HUES6 (cell line): ENCODE data around the gene RPLP2.

Experiments used
- H3K27ac ChIP-seq: 2 replicates; pipeline ENCODE4 v1.7.0; 2013; ENCODE audit warnings: low read depth, mild to moderate bottlenecking, low read length, inconsistent platforms
- H3K27me3 ChIP-seq: 2 replicates; pipeline ENCODE4 v1.6.1; 2013; ENCODE audit warnings: low read length; ENCODE audit not compliant: control insufficient read depth, insufficient read depth
- H3K36me3 ChIP-seq: 2 replicates; pipeline ENCODE4 v1.6.1; 2013; ENCODE audit warnings: low read length; ENCODE audit not compliant: control insufficient read depth, insufficient read depth
- H3K4me1 ChIP-seq: 2 replicates; pipeline ENCODE4 v1.6.1; 2013; ENCODE audit warnings: low read length; ENCODE audit not compliant: control insufficient read depth, insufficient read depth
- H3K4me3 ChIP-seq: 2 replicates; pipeline ENCODE4 v1.5.1; 2013; ENCODE audit warnings: low read depth, low read length
- H3K9ac ChIP-seq: one replicate; pipeline ENCODE4 v1.6.1; 2013; ENCODE audit warnings: mild to moderate bottlenecking, low read length
- H3K9me3 ChIP-seq: 2 replicates; pipeline ENCODE4 v1.6.1; 2013; ENCODE audit warnings: low read depth, low read length; ENCODE audit not compliant: control insufficient read depth, insufficient read depth

RPLP2 gene

GRCh38 chr11:801097-801780 is 8.5 kb upstream of the RPLP2 start:
- peaks cover 46% of the 10 kb centered on the region for H3K36me3 ChIP-seq
- H3K9me3 ChIP-seq: no peaks in the 10 kb centered on the region
- no peak overlapping the region for H3K27ac ChIP-seq
- peaks cover 21% of the 10 kb centered on the region for H3K4me1 ChIP-seq
- no peak overlapping the region for H3K4me3 ChIP-seq
- no peak overlapping the region for H3K9ac ChIP-seq
- no peaks in the 10 kb centered on the region for H3K27me3 ChIP-seq

- Histone ChIP-seq H3K27me3 (no peaks in the 10 kb centered on the region), H3K4me3 (no peak overlapping the region), H3K36me3 (peaks cover 46% of the 10 kb centered on the region), H3K4me1 (peaks cover 13% of the 10 kb centered on the region), H3K9ac (no peak overlapping the region), H3K27ac (no peak overlapping the region), H3K9me3 (no peaks in the 10 kb centered on the region)
Measured at GRCh38 chr11:802018-802617, 7.6 kb upstream of the RPLP2 start.

GRCh38 chr11:802693-803466 is 6.9 kb upstream of the RPLP2 start:
- Histone ChIP-seq H3K27ac (no peak overlapping the region), H3K9ac (no peak overlapping the region)

GRCh38 chr11:803467-803742 is 6.4 kb upstream of the RPLP2 start:
- H3K36me3 ChIP-seq: peaks cover 46% of the 10 kb centered on the region
- no peak overlapping the region for H3K27ac ChIP-seq

More at GRCh38 chr11:802693-803466, 6.9 kb upstream of the RPLP2 start:
- Histone ChIP-seq H3K27me3 (no peaks in the 10 kb centered on the region), H3K9me3 (no peaks in the 10 kb centered on the region), H3K36me3 (peaks cover 46% of the 10 kb centered on the region), H3K4me3 (no peak overlapping the region), H3K4me1 (peaks cover 13% of the 10 kb centered on the region)

GRCh38 chr11:803770-804598 is 5.8 kb upstream of the RPLP2 start:
- peaks cover 44% of the 10 kb centered on the region for H3K36me3 ChIP-seq
- H3K27me3 ChIP-seq: no peaks in the 10 kb centered on the region
- H3K9ac ChIP-seq: peak overlapping the region; percentile 31
- peak overlapping the region; percentile 74 for H3K4me3 ChIP-seq
- H3K27ac ChIP-seq: no peak overlapping the region
- peaks cover 16% of the 10 kb centered on the region for H3K4me1 ChIP-seq
- no peaks in the 10 kb centered on the region for H3K9me3 ChIP-seq

More at GRCh38 chr11:803467-803742, 6.4 kb upstream of the RPLP2 start:
- no peaks in the 10 kb centered on the region for H3K27me3 ChIP-seq
- H3K4me1 ChIP-seq: peaks cover 13% of the 10 kb centered on the region
- H3K9ac ChIP-seq: no peak overlapping the region
- H3K4me3 ChIP-seq: no peak overlapping the region
- H3K9me3 ChIP-seq: no peaks in the 10 kb centered on the region

GRCh38 chr11:804599-804964 is 5.2 kb upstream of the RPLP2 start:
- Histone ChIP-seq H3K36me3 (peaks cover 38% of the 10 kb centered on the region), H3K4me1 (peaks cover 16% of the 10 kb centered on the region), H3K9ac (peak overlapping the region; percentile 31), H3K27me3 (no peaks in the 10 kb centered on the region), H3K9me3 (no peaks in the 10 kb centered on the region), H3K27ac (no peak overlapping the region), H3K4me3 (peak overlapping the region; percentile 74)

GRCh38 chr11:808427-809286 is 1.1 kb upstream of the RPLP2 start:
- no peaks in the 10 kb centered on the region for H3K9me3 ChIP-seq
- peak overlapping the region; percentile 93 for H3K4me3 ChIP-seq
- H3K27me3 ChIP-seq: no peaks in the 10 kb centered on the region
- peak overlapping the region; percentile 97 for H3K9ac ChIP-seq
- H3K36me3 ChIP-seq: peaks cover 30% of the 10 kb centered on the region
- peak overlapping the region; percentile 99 for H3K27ac ChIP-seq
- H3K4me1 ChIP-seq: peaks cover 22% of the 10 kb centered on the region

GRCh38 chr11:810040-810567 is 337 bp downstream of the RPLP2 start:
- Histone ChIP-seq H3K4me3 (peak overlapping the region; percentile 93), H3K9me3 (no peaks in the 10 kb centered on the region), H3K27ac (peak overlapping the region; percentile 99), H3K27me3 (no peaks in the 10 kb centered on the region), H3K9ac (peak overlapping the region; percentile 97), H3K4me1 (peaks cover 11% of the 10 kb centered on the region), H3K36me3 (peaks cover 33% of the 10 kb centered on the region)

GRCh38 chr11:811446-812245 is 1.9 kb downstream of the RPLP2 start:
- peaks cover 11% of the 10 kb centered on the region; the same call in 1 of the 2 replicates for H3K4me1 ChIP-seq

More at GRCh38 chr11:811446-812245, 1.9 kb downstream of the RPLP2 start:
- Histone ChIP-seq H3K36me3 (peaks cover 33% of the 10 kb centered on the region), H3K27ac (peak overlapping the region; percentile 99; the same call in 1 of the 2 replicates), H3K27me3 (no peaks in the 10 kb centered on the region), H3K4me3 (peak overlapping the region; percentile 93), H3K9me3 (no peaks in the 10 kb centered on the region), H3K9ac (peak overlapping the region; percentile 97)
